Vagina (tissue), 2 donors: ENCODE measurements around the gene EYS. TPM values are rescaled to one million over a fixed set of nuclear protein-coding genes. Genes with fewer than 3 reads are reported as not detected.
"Not testable (repeated sequence)": the region's sequence is repeated elsewhere in the genome, so short reads cannot be mapped to it uniquely, and the experiment has no call there.

ENCODE experiments used
- DNase-seq, 2 donors: peaks; one replicate each; pipeline ENCODE4 v3.0.0-alpha.2; 2017; ENCODE audit errors: extremely low spot score in 2 of 2
- H3K27ac ChIP-seq: fragments of 200-600 bp; sonication (generic); one replicate; pipeline ENCODE4 v1.5.1; 2019
- H3K27me3 ChIP-seq: fragments of 200-600 bp; sonication (generic); one replicate; pipeline ENCODE4 v1.5.1; 2019
- H3K36me3 ChIP-seq, 2 donors: fragments of 200-600 bp; sonication (generic); one replicate each; pipeline ENCODE4 v1.5.1; 2017 to 2019
- H3K4me1 ChIP-seq: fragments of 200-600 bp; sonication (generic); one replicate; pipeline ENCODE4 v1.5.1; 2019
- H3K4me3 ChIP-seq, 2 donors: fragments of 200-600 bp; sonication (generic); 1 replicate in 1 of 2; 2 replicates in 1 of 2; pipeline ENCODE4 v1.5.1; 2016 to 2019
- H3K9me3 ChIP-seq: fragments of 200-600 bp; sonication (generic); one replicate; pipeline ENCODE4 v1.5.1; 2019
- CTCF ChIP-seq, 3 experiments: fragments of 450-650 bp in 2 of 3; fragments of 200-600 bp in 1 of 3; sonication (generic) in 1 of 3; IDR thresholded peaks; one replicate each; pipeline ENCODE4 v1.5.1; 2017 to 2019; ENCODE audit warnings: antibody characterized with exemption in 3 of 3, mild to moderate bottlenecking in 2 of 3, moderate library complexity in 2 of 3
- POLR2A ChIP-seq, 2 donors: fragments of 450-650 bp; IDR thresholded peaks; one replicate each; pipeline ENCODE4 v1.6.1; 2017; ENCODE audit warnings: antibody characterized with exemption in 2 of 2, mild to moderate bottlenecking in 2 of 2, moderate library complexity in 2 of 2
- POLR2AphosphoS5 ChIP-seq, 2 donors: sonication (generic); formaldehyde crosslinking; IDR thresholded peaks; one replicate each; pipeline ENCODE4 v1.9.0; 2017; ENCODE audit warnings: antibody characterized with exemption in 2 of 2, mild to moderate bottlenecking in 2 of 2, low read depth in 1 of 2; ENCODE audit not compliant: insufficient read depth in 1 of 2
- intact Hi-C: fragments of 100-400 bp; cut with DNase I; formaldehyde crosslinking; loops from one replicate; pipeline ENCODE4 v1.15.1; 2023
- total RNA-seq: library from RNA; depleted of rRNA; stranded (reverse); fragments of >200 nt; gene quantifications from one replicate; pipeline ENCODE4 v1.2.3, GENCODE V29; 2016

EYS gene
- total RNA-seq, 1 donor from 2014 or later: not detected

- no peaks in the 10 kb centered on the region for H3K9me3 ChIP-seq
- no peaks in the 10 kb centered on the region for H3K36me3 ChIP-seq
- no peak overlapping the region for H3K27ac ChIP-seq
- H3K27me3 ChIP-seq: no peaks in the 10 kb centered on the region
- H3K4me1 ChIP-seq: no peaks in the 10 kb centered on the region
- intact Hi-C loops: no loop called here
- TF ChIP-seq CTCF (IDR thresholded peaks at IDR 0.05) (no peak), POLR2A (IDR thresholded peaks at IDR 0.05) (no peak), POLR2AphosphoS5 (IDR thresholded peaks at IDR 0.05; ENCODE audit: insufficient read depth in 1 of 2, low read depth in 1 of 2) (no peak)
- no peak overlapping the region for H3K4me3 ChIP-seq
- no peak for DNase-seq
These were observed 1770.6 kb downstream of the EYS start for GRCh38 chr6:63936399-63936798.

- no peak for DNase-seq
- no peaks in the 10 kb centered on the region for H3K4me1 ChIP-seq
- intact Hi-C loops: no loop called here
- no peak overlapping the region for H3K27ac ChIP-seq
- H3K9me3 ChIP-seq: no peaks in the 10 kb centered on the region
- no peak for TF ChIP-seq CTCF (IDR thresholded peaks at IDR 0.05)
- no peak for TF ChIP-seq POLR2AphosphoS5 (IDR thresholded peaks at IDR 0.05; ENCODE audit: insufficient read depth in 1 of 2, low read depth in 1 of 2)
- no peak for TF ChIP-seq POLR2A (IDR thresholded peaks at IDR 0.05)
- no peaks in the 10 kb centered on the region for H3K27me3 ChIP-seq
- H3K36me3 ChIP-seq: no peaks in the 10 kb centered on the region
- no peak overlapping the region for H3K4me3 ChIP-seq
These were observed 1771.3 kb downstream of the EYS start for GRCh38 chr6:63935732-63936131.

GRCh38 chr6:63933948-63934347, 1773.1 kb downstream of the EYS start:
- H3K4me3 ChIP-seq, H3K4me1 ChIP-seq, H3K27ac ChIP-seq, H3K9me3 ChIP-seq, DNase-seq, H3K27me3 ChIP-seq, H3K36me3 ChIP-seq, intact Hi-C loops: not testable (repeated sequence)

GRCh38 chr6:63930848-63931247, 1776.2 kb downstream of the EYS start:
- Histone ChIP-seq H3K4me1 (no peaks in the 10 kb centered on the region), H3K27ac (no peak overlapping the region), H3K36me3 (no peaks in the 10 kb centered on the region), H3K9me3 (no peaks in the 10 kb centered on the region), H3K27me3 (no peaks in the 10 kb centered on the region), H3K4me3 (no peak overlapping the region)
- no peak for DNase-seq
- intact Hi-C loops: no loop called here
- TF ChIP-seq POLR2AphosphoS5 (IDR thresholded peaks at IDR 0.05; ENCODE audit: insufficient read depth in 1 of 2, low read depth in 1 of 2): no peak
- TF ChIP-seq POLR2A (IDR thresholded peaks at IDR 0.05): no peak
- TF ChIP-seq CTCF (IDR thresholded peaks at IDR 0.05): no peak

GRCh38 chr6:63929111-63929510, 1777.9 kb downstream of the EYS start:
- Histone ChIP-seq H3K36me3 (no peaks in the 10 kb centered on the region), H3K4me3 (no peak overlapping the region), H3K4me1 (no peaks in the 10 kb centered on the region), H3K27me3 (no peaks in the 10 kb centered on the region), H3K27ac (no peak overlapping the region), H3K9me3 (no peaks in the 10 kb centered on the region)
- no peak for DNase-seq
- TF ChIP-seq POLR2AphosphoS5 (IDR thresholded peaks at IDR 0.05; ENCODE audit: insufficient read depth in 1 of 2, low read depth in 1 of 2): no peak
- no peak for TF ChIP-seq POLR2A (IDR thresholded peaks at IDR 0.05)
- TF ChIP-seq CTCF (IDR thresholded peaks at IDR 0.05): no peak
- intact Hi-C loops: no loop called here

- Histone ChIP-seq H3K27me3 (no peaks in the 10 kb centered on the region), H3K36me3 (no peaks in the 10 kb centered on the region), H3K27ac (no peak overlapping the region), H3K4me3 (no peak overlapping the region), H3K4me1 (no peaks in the 10 kb centered on the region), H3K9me3 (no peaks in the 10 kb centered on the region)
- TF ChIP-seq CTCF (IDR thresholded peaks at IDR 0.05): no peak
- TF ChIP-seq POLR2AphosphoS5 (IDR thresholded peaks at IDR 0.05; ENCODE audit: insufficient read depth in 1 of 2, low read depth in 1 of 2): no peak
- TF ChIP-seq POLR2A (IDR thresholded peaks at IDR 0.05): no peak
- intact Hi-C loops: no loop called here
- DNase-seq: no peak
These were observed 1778.4 kb downstream of the EYS start for GRCh38 chr6:63928613-63929012.
